ENCODE results near the gene GNA12. TPM values are rescaled to one million over a fixed set of nuclear protein-coding genes. Genes with fewer than 3 reads are reported as not detected.

GNA12 gene
- polyA plus RNA-seq, 1 of the 3 experiments (the other 2 are of a cell fraction), result 64.8 TPM

- no peak for TF ChIP-seq TEAD4 (IDR thresholded peaks at IDR 0.05; ENCODE audit: borderline replicate concordance, insufficient read depth)
- TF ChIP-seq RCOR1 (IDR thresholded peaks at IDR 0.05; ENCODE audit: low read length), result no peak; the same call in 1 of the 2 replicates
- TF ChIP-seq MXI1 (IDR thresholded peaks at IDR 0.05; ENCODE audit: low read depth, low read length), result peak; percentile 93
- TF ChIP-seq CHD2 (IDR thresholded peaks at IDR 0.05; ENCODE audit: low read length, partially characterized antibody), result no peak
- TF ChIP-seq IRF3 (IDR thresholded peaks at IDR 0.05; ENCODE audit: low read depth, low read length), result no peak
- no peak for TF ChIP-seq CTCF (IDR thresholded peaks at IDR 0.05)
- TF ChIP-seq FOSL2 (IDR thresholded peaks at IDR 0.05; ENCODE audit: borderline replicate concordance, low read depth), result no peak
These were observed 86.7 kb downstream of the GNA12 start (continued) for GRCh38 chr7:2757361-2757903.

- DNase-seq, result no peak
- Histone ChIP-seq H3K9ac (no peak overlapping the region), H3K4me3 (ENCODE audit: low read depth in 2 of 2, low read length in 1 of 2) (no peak overlapping the region), H3K9me2 (no peaks in the 10 kb centered on the region), H3K9me3 (no peaks in the 10 kb centered on the region), H3K79me2 (ENCODE audit: insufficient read depth) (peaks cover 58% of the 10 kb centered on the region), H3K27me3 (ENCODE audit: insufficient read depth) (no peaks in the 10 kb centered on the region), H3K4me2 (no peak overlapping the region), H3F3A (replicated peaks; ENCODE audit: insufficient read depth) (peaks cover 45% of the 10 kb centered on the region), H4K20me1 (ENCODE audit: insufficient read depth) (peaks cover 4% of the 10 kb centered on the region; the same call in 1 of the 2 replicates), H2AFZ (ENCODE audit: low read depth) (no peak overlapping the region), H3K36me3 (replicated peaks in 1 of 2; ENCODE audit: control insufficient read depth in 1 of 2, insufficient read depth in 2 of 2, low read length in 1 of 2) (peaks cover 0 to 14% of the 10 kb centered on the region in 2 experiments), H3K4me1 (ENCODE audit: control insufficient read depth in 1 of 2, insufficient read depth in 2 of 2, low read depth in 1 of 2, low read length in 1 of 2) (peaks cover 22 to 37% of the 10 kb centered on the region in 2 experiments), H3K27ac (ENCODE audit: low read depth in 2 of 2, low read length in 1 of 2) (no peak overlapping the region; a peak in 1 of 4 replicates)
- TF ChIP-seq NFIC (IDR thresholded peaks at IDR 0.05; ENCODE audit: borderline replicate concordance) (no peak), JUND (IDR thresholded peaks at IDR 0.05) (no peak), RCOR1 (IDR thresholded peaks at IDR 0.05; ENCODE audit: low read length) (no peak), SIN3A (IDR thresholded peaks at IDR 0.05; ENCODE audit: borderline replicate concordance, low read depth, low read length) (no peak), YY1 (IDR thresholded peaks at IDR 0.05; ENCODE audit: low read depth) (no peak)
- CTCF ChIA-PET, result interaction anchor here (1.5 kb wide), 1 partner anchor 37 kb away, joined by 4 read pairs; no protein-coding TSS in a partner anchor
- POLR2A ChIA-PET, result no interaction called here
These were observed 88.6 kb downstream of the GNA12 start for GRCh38 chr7:2755531-2755930.

GRCh38 chr7:2754912-2755311 is 89.2 kb downstream of the GNA12 start:
- peaks cover 4% of the 10 kb centered on the region; the same call in 1 of the 2 replicates for H4K20me1 ChIP-seq (ENCODE audit: insufficient read depth)
- H3K4me3 ChIP-seq (ENCODE audit: low read depth in 2 of 2, low read length in 1 of 2), result no peak overlapping the region
- no peak for TF ChIP-seq TAF1 (IDR thresholded peaks at IDR 0.05; ENCODE audit: borderline replicate concordance, low read depth, low read length)
- no peak for TF ChIP-seq NFIC (IDR thresholded peaks at IDR 0.05; ENCODE audit: borderline replicate concordance)
- H3K79me2 ChIP-seq (ENCODE audit: insufficient read depth), result peaks cover 58% of the 10 kb centered on the region
- H3K9me2 ChIP-seq, result no peaks in the 10 kb centered on the region
- no peak overlapping the region for H3K9ac ChIP-seq
- POLR2A ChIA-PET, result no interaction called here
- no peaks in the 10 kb centered on the region for H3K9me3 ChIP-seq
- no peak overlapping the region for H3K4me2 ChIP-seq
- no peak overlapping the region; a peak in 1 of 4 replicates for H3K27ac ChIP-seq (ENCODE audit: low read depth in 2 of 2, low read length in 1 of 2)
- H3K36me3 ChIP-seq (replicated peaks in 1 of 2; ENCODE audit: control insufficient read depth in 1 of 2, insufficient read depth in 2 of 2, low read length in 1 of 2), result peaks cover 0 to 14% of the 10 kb centered on the region in 2 experiments
- H3K4me1 ChIP-seq (ENCODE audit: control insufficient read depth in 1 of 2, insufficient read depth in 2 of 2, low read depth in 1 of 2, low read length in 1 of 2), result peaks cover 22 to 33% of the 10 kb centered on the region in 2 experiments
- H3K27me3 ChIP-seq (ENCODE audit: insufficient read depth), result no peaks in the 10 kb centered on the region
- 98% methylated on average over 10 of the region's 10 CpGs for whole genome bisulfite sequencing (ENCODE audit: low lambda C conversion rate)
- H3F3A ChIP-seq (replicated peaks; ENCODE audit: insufficient read depth), result peaks cover 45% of the 10 kb centered on the region
- no peak for DNase-seq
- no peak overlapping the region for H2AFZ ChIP-seq (ENCODE audit: low read depth)
- CTCF ChIA-PET, result no interaction called here
